Measurements from ENCODE around the gene ANKRD44.
"Not testable (repeated sequence)": the region's sequence is repeated elsewhere in the genome, so short reads cannot be mapped to it uniquely, and the experiment has no call there.

The ANKRD44 gene

GRCh38 chr2:197310271-197310985 lies at the start of gene ANKRD44:
TSS of gene ANKRD44 (minus strand) at chr2:197310780. CDS start at chr2:197310604, 176 bp downstream.
- DNase-seq (ENCODE audit: low spot score): peak; percentile 91

- DNase-seq (ENCODE audit: low spot score): no peak
Observed at GRCh38 chr2:197359859-197360258, 49.3 kb upstream of the ANKRD44 start.

DNA sequence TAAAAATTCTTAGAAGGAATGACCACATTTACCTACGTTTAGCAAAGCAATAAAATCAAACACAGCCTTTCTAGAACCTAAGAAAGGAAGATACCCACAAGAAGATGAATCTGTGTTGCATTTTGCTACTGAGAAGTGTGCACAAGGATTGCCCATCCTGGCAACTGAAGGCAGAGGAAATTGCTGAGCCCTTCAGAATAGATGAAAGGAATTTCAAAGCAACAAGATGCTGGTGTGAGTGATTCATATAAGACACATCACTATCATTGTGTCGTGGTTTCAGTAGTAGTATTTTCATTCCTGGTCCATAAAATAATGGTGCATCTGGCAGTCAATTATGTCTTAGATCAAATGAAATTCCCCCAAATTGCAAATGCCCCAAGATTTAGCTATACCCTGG lies 48.4 kb upstream of the ANKRD44 start:
- no peak for DNase-seq (ENCODE audit: low spot score)

GRCh38 chr2:197357986-197358385 lies 47.4 kb upstream of the ANKRD44 start:
- no peak for DNase-seq (ENCODE audit: low spot score)

DNA sequence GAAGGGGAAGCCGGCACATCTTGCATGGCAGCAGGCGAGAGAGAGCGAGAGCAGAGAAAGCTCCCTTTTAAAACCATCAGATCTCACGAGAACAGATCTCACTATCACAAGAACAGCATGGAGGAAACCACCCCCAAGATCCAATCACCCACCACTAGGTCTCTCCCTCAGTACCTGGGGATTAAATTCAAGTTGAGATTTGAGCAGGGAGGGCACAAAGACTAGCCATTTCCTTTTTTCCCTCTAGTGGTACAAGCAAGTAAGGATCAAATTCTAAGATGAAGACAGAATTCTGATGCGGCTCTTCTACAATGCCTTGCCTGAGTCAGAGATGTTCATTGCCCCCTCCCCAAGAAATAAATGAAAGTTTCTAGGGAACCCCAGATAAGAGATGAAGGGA lies 45.6 kb upstream of the ANKRD44 start:
- DNase-seq (ENCODE audit: low spot score): peak; percentile 17

- no peak for DNase-seq (ENCODE audit: low spot score)
Observed at GRCh38 chr2:197354169-197354558, 43.6 kb upstream of the ANKRD44 start.

DNA sequence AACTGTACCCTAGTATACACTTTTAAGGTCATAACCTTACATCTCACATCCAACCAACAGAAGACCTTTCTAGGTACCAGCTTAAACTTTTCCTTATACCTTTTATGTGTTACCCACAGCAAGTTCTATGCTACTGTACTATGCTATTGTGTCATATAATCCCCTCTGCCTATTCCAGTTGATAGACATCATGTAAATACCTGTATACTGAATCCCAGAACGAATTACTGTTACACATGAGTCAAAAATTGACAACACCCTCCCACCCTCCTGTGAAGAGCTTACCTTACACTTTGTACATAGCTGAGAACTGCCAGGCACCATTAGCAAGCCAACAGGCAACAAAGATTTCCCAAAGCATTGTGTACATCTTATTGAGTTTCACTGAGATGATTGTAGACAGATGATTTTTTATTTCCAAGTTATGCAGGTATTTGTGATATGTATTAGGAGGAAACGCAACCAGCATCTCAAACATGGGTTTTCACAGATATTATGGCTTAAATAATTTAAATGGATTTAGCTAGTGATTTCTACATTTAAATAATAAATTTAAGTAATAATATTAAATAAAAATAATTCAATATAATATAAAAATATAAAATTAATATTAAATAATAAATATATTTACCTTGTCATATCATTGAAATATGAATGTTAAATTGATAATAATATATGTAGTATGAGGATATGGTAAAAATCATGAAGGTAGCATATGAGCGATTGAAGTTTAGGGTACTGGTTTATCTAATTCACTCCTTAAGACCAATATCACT lies 43.0 kb upstream of the ANKRD44 start:
- DNase-seq (ENCODE audit: low spot score): no peak

- DNase-seq (ENCODE audit: low spot score): no peak
Observed at GRCh38 chr2:197349699-197350098, 39.1 kb upstream of the ANKRD44 start.

DNA sequence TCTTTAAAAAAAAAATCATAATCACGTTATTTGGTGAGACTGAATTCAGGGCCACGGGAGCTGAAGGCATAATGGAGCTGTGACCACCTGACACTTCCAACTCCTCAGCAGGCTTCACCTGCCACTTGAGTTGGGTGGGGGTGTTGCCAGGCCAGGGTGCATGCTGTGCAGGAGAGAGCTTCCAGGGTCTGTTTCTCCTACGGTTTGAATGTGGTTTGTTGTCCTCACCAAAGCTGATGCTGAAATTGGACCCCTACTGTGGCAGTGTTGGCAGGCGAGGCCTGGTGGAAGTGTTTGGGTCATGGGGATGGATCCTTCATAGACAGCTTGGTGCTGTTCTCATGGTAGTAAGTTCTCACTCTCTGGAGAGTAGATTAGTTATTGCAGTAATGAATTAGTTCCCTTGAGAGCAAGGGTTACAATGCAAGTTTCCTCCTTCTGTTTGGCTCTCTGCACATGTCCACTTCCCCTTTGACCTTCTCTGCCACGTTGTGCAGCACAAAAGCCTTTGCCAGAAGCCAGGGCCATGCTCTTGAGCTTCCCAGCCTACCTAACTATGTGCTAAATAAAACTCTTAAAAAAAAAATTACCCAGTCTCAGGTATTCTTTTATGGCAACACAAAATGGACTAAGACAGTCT lies 38.3 kb upstream of the ANKRD44 start:
- DNase-seq (ENCODE audit: low spot score): no peak

DNA sequence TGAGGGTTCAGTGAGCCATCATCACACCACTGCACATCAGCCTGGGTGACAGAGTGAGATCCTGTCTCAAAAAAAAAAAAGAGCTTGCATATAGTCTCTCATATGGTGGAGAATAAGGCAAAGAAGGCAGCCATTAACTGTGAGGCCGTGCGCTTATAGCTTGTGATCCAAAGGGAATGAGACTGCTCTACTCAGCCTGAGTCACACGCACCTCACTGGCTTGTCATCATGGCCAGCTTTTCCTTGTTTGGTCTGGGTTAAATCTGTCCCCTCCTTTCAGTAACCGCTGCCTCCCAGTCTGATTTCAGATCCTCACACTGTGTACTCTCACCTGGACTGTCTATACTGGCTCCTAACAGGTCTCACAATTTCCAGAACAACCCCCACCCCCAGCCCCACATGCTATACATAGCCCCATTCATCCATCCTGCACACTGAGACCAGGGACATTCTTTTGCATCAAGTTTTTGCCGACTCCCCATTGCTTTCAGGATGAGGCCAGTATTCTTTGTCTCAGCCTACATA lies 35.3 kb upstream of the ANKRD44 start:
- DNase-seq (ENCODE audit: low spot score): no peak

DNA sequence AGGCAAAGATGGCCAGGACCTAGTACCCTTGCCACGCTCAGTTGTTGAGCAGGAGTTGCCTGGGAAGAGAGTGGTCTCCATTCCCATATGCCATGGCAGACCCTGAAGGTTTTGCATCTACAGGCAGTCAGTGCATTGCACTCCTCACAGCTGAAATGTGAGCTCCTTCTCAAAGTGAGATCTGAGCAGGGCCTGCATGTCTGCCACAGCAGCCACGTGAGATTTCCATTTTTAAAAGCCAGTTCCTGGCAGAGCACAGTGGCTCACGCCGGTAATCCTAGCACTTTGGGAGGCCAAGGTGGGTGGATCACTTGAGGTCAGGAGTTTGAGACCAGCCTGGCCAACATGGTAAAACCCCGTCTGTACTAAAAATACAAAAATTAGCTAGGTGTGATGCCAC lies 33.4 kb upstream of the ANKRD44 start:
- DNase-seq (ENCODE audit: low spot score): not testable (repeated sequence)

DNA sequence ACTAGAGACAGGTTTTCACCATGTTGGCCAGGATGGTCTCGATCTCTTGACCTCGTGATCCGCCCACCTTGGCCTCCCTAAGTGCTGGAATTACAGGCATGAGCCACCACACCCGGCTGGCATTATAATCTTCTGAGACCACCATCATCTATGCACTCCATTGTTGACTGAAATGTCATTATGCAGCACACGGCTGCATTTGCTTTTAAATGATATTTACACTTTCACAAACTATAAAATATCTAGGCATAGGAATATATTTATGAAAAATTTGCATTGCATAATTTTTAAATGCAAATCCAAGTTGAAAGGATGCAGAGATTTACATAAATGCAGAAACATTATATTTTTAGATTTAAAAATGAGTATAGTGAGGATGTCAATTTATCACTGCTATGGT lies 30.0 kb upstream of the ANKRD44 start:
- DNase-seq (ENCODE audit: low spot score): no peak

GRCh38 chr2:197339496-197340220 lies 29.1 kb upstream of the ANKRD44 start:
- no peak for DNase-seq (ENCODE audit: low spot score)

DNA sequence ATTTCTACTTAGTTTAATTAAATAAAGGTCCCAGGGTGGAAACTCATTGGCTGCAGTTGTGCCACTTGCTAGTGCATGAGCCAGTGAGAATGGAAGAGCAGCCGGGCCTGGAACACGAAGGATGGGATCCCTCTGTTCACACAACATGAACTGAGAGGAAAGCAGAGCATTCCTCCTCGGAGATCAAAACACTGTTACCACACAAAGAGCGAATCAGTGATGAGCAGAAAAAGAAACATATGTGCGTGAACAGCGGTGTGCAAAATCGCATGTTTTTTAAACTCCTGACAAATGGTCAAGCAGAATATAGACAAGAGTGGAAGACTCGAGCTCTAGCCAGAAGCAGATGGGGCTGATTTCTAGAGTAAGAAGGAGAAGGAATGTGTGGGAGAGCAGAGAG lies 28.4 kb upstream of the ANKRD44 start:
- DNase-seq (ENCODE audit: low spot score): no peak

- no peak for DNase-seq (ENCODE audit: low spot score)
Observed at GRCh38 chr2:197332641-197333040, 22.1 kb upstream of the ANKRD44 start.

DNA sequence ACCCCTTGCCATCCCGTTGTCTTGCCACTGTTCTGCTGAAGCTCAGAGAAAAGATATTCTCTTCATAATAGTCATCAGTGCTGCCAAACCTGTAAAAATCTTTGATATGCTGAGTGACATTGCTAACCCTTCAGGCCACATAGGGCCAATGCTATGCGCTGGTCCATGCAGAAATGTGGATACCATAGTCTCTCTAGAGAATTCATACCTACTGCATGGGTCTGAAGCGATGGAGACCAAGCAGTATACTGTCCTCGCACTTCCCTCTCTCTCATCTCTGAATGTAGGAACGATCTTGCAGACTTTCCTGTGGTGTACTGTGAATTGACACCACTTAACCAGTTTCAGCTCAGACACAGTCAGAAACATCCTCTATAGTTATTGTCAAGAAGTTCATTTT lies 17.9 kb upstream of the ANKRD44 start:
- DNase-seq (ENCODE audit: low spot score): no peak

DNA sequence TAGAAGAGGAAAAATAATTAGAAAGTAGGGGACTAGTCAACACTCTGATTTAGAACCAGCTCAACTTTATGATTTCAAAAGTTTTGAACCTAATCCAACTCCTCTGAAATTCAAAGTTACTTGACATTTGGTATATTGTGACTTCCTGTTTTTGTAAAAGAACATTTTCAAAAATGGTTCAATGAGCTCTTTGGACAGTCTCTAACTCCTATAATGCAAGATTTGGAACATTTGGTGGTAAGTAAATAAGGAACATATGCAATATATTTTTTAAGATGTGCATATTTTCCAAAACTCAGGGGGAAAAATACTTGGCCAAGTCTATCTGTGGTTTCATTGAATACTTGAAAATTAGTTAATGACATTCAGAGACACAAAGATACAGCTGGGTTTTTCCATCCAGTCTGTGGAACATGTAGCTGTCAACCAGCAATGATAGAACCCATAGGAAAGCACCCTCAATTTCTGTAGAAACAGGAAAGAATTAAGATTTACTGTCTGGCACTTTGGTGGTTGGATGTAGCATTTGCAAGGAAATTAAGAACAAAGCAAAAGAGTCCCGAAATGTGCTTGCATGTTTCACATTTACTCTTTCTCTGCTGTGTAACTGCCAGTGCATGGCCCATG lies 17.0 kb upstream of the ANKRD44 start:
- DNase-seq (ENCODE audit: low spot score): no peak

- DNase-seq (ENCODE audit: low spot score): no peak
Observed at GRCh38 chr2:197327073-197327471, 16.5 kb upstream of the ANKRD44 start.

DNA sequence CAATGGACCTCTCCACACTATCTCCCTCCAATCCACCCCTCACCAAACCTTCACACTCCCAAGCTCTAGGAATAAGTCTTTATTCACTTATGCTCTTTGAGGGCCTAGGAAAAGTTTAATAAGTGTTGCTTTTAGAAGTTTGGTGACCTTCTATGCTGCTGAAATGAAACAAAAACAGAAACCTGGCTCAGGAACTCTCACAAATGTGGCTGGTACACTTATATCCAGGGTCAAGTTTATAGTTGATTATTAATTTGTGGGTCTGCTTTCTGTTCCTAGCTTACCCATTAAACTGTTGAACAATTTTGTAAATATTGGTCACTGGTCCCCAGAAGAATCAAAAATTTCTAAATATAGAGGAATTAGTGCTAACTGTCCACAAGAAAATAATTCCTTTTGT lies 14.2 kb upstream of the ANKRD44 start:
- no peak for DNase-seq (ENCODE audit: low spot score)

DNA sequence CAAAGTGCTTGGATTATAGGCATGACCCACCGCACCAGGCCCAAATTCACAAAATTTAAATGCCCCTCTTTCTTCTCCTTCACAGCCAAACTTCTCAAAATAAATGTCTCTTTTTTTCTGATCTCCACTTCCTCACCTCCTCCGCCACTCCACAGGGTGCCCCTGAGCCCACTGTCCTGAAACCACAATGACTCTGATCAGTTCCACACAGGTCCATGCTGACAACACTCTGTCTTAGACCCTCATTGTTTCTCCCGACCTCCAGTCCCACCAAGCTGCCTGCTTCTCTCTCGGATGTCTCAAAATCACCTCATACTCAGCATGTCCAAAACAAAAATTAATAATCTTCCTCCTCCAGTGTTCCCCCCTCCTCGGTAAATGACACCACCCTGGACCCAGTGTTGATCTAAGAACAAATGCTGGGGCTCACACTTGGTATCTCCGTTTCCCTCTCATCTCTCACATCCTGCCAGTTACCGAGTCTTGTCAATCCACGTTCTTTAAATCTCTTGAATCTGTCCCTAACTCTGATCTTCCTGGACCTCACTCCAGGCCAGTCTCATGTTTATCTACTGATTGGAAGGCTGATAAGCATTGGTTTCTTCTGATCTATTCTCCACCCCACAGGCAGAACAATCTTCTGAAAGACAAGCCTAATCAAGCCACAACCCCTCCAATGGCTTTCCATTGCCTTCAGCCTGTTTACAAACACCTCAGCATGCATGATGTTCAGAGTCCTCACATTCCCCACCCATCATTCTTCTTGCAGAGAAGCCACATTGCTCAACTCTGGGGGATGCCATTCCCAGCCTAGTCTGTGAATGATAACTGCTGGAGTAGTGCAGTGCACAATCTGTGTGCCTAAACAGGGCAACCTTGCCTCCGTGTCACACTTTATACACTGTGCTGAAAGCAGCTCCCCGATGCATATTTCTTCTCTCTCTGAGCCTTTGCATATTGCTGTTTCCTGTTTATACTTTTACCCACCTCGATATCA lies 12.4 kb upstream of the ANKRD44 start:
- no peak for DNase-seq (ENCODE audit: low spot score)
